ACHN (cell line): ENCODE results near the gene PNMA6E.
A peak's percentile ranks its signal among the peaks of the same experiment; 100 is the strongest.
"Not testable (repeated sequence)": the region's sequence is repeated elsewhere in the genome, so short reads cannot be mapped to it uniquely, and the experiment has no call there.

ENCODE experiments used
- DNase-seq: peaks from one replicate; pipeline ENCODE4 v3.0.0-alpha.2; 2015
- in situ Hi-C: cut with HindIII; loops from 2 replicates; pipeline ENCODE4 v1.10.0; 2017; ENCODE audit warnings: low sequenced_read_pairs, low pct_ligation_motif_present, low pct_unique_long_range_greater_than_20kb

Gene PNMA6E

DNA sequence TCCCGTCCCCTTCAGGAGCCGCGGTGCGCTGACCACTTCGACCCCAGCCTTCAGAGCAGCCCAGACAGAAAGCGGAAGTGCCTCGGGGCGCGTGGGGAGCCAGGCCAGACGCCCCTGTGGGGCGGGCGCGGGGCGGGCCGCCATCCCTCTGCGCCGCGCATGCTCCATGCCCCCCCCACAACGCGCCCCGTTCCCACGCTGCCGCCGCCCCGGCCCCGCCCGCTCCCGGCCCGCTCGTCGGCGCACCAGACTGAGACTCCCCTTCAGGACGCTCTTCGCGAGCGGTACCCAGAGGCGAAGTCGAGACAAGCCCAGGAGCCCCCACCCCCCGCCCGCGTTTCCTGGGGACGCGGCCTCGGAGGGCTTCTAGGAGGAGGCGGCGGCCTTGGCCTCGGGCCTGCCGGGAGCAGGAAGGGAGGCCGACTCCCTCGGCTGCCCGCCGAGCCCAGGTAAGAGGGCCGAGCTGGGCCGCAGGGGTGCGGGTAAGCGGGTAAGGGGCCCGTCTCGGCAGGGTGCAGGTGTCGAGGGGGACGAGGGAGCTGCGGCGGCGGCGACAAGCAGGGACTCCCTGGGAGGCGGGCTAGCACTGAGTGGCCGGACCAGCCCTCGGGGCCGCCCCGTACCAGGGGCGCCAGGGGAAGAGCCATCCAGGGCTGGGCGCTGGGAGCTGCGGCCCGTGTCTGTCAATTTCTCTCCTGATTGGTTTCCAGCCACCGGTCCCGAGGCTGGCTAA lies 10.3 kb upstream of the PNMA6E start, which contains the start of gene ZFP92:
TSS of gene ZFP92 (plus strand) at position 218 of the 733 bp plus-strand sequence. CDS start 6,851 bp downstream, outside the sequence.
- no peak for DNase-seq
- in situ Hi-C loops: no loop called here

- in situ Hi-C loops: no loop called here
These were observed 9.7 kb upstream of the PNMA6E start for GRCh38 chrX:153410888-153411254.

DNA sequence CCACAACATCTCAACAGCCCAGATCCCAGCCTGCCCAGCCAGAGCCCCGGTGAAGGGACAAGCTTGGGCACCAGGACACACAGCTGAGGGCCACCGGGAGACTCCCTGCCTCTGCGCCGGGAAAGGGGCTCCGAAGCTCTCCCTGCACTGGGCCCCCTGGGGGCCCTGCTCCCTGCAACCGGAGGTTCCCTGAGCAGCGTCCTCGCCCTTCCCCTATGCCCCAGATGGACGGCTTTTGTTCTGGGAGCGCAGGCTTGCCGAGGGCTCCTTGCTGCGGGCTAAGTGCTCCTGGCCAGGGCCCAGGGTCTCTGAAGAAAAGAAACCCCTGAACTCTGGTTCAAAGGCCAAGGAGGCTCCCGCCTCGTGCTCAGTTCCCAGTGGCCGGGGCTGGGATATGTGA lies 9.2 kb upstream of the PNMA6E start:
- no peak for DNase-seq
- in situ Hi-C loops: no loop called here

More at GRCh38 chrX:153410888-153411254, 9.7 kb upstream of the PNMA6E start:
- DNase-seq: no peak

- in situ Hi-C loops: no loop called here
- DNase-seq: no peak
These were observed 8.4 kb upstream of the PNMA6E start for GRCh38 chrX:153409414-153410101.

DNA sequence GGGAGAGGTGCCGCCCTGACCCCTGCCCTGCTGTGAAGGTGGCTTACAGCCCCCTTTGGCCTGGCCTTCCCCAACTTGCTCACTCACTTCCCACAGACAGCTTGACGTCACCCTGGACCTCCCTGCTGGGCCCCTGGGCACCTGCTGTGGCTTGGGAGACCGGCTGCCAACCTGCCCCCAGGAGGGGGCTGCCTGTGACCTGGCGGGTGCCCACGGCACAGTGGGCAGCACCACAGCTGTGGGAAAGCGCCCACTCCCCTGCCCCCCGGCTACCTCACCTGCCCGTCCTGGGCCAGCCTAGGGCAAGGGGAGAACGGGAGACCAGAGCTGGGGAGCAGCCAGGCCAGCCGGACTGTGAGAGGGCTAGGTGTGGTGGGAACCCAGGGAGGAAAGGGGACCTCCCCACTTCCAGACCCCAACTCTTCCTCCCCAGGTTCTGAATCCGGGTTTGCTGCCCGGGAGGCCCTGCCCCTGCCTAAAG lies 7.8 kb upstream of the PNMA6E start:
- no peak for DNase-seq
- in situ Hi-C loops: no loop called here

DNA sequence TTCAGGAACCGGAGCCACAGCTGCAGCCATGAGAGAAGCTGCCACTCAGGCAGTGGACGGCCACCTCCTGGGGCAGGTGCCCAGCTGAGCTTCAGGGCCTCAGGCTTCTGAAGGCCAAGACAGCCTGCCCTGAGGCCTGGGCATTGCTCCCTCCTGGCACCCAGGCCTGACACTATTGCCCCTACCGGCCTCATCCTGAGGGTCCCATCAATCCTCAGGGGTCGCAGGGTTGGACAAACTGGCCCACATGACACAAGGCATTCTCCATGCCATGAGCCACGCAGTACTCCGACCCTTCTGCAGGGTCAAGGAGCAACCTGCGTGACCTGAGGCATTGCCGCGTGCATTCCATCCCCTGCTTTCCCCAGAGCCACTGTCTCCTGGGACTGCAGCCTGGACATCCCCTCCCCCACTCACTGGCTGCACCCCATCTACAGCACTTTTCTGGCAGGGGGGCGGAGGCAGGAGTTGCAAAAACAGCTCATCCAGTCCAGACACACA lies 7.1 kb upstream of the PNMA6E start:
- in situ Hi-C loops: no loop called here
- no peak for DNase-seq

DNA sequence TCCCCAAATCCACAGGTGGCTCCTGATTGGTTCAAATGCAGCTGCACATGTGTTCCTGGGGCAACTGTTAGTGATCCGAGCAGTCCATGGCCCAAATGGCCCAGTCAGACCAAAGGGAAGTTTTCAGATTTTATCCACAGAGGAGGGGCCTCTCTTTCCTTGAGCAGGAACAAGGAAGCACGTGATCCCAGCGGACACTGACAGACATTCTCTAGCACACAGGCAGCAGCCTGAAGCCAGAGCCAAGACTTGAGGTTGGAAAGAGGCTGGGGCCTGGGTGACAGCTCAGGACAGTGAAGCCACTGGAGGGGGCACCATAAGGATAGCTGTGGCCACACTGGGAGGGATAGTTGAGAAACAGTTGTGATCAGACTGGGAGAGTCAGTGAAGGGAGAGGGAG lies 6.6 kb upstream of the PNMA6E start:
- no peak for DNase-seq
- in situ Hi-C loops: no loop called here

DNA sequence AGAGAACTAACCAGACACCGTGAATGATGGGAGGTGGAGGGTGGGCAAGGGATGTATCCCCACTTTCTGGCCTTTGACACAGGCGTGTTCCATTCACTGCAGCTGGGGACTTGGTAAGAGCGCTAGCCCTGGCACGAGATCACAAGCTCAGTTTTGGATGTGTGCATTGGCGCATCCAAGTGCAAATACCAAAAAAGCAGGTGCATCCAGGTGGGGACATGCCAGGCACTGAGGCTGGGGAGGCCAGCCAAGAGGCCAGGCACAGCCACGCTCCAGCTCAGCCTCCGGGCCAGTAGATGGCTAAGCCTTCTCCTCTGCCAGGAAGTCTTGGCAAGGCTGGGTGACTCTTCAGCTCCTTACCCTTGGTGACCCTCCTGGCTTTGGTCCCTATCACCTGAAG lies 5.8 kb upstream of the PNMA6E start:
- in situ Hi-C loops: no loop called here
- DNase-seq: no peak

DNA sequence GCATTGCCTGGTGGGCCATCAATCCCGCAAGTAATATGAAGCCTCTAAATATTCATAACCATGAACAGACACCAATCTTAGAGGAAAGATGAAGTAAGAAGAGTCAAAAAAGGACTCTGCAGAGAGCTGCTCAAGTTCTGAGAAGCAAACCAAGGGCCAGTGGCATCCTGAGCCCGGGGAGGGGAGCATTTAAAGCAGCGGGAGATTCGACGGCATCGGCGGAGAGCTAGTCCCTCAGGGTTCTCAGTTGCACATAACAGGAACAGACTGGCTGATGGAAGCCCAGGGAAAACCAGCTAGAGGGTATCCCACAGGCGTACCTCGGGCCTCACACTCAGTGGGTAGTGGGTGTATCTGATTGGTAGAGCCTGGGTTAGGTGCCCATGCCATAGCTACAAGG lies 4.9 kb upstream of the PNMA6E start:
- DNase-seq: no peak
- in situ Hi-C loops: no loop called here

DNA sequence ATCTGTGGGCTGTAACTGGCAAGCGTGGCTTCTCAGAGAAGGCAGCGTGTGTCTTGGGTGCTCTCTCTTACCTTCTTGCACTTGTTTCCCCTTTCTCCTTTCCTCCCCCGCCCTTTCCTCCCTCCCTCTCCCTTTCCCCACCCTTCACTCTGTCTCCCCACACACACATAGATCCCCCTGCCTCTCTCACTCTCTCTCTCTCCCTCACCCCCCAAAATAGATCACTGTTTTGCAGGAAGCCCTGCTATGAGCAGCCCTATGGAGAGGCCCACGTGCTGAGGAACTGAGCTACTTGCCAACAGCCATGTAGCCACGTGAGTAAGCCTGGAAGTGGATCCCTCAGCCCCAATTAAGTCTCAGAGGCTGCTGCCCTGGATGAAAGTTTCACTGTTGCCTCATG lies 4.3 kb upstream of the PNMA6E start:
- in situ Hi-C loops: no loop called here
- no peak for DNase-seq

GRCh38 chrX:153404333-153404732 lies 3.2 kb upstream of the PNMA6E start:
- DNase-seq, in situ Hi-C loops: not testable (repeated sequence)

GRCh38 chrX:153400146-153401132 lies 711 bp downstream of the PNMA6E start:
- DNase-seq: peak; percentile 50
- in situ Hi-C loops: no loop called here

- in situ Hi-C loops: no loop called here
- DNase-seq: no peak
These were observed 2.7 kb downstream of the PNMA6E start for GRCh38 chrX:153398275-153398960.

GRCh38 chrX:153397256-153397960 lies 3.7 kb downstream of the PNMA6E start:
- in situ Hi-C loops: no loop called here
- no peak for DNase-seq

DNA sequence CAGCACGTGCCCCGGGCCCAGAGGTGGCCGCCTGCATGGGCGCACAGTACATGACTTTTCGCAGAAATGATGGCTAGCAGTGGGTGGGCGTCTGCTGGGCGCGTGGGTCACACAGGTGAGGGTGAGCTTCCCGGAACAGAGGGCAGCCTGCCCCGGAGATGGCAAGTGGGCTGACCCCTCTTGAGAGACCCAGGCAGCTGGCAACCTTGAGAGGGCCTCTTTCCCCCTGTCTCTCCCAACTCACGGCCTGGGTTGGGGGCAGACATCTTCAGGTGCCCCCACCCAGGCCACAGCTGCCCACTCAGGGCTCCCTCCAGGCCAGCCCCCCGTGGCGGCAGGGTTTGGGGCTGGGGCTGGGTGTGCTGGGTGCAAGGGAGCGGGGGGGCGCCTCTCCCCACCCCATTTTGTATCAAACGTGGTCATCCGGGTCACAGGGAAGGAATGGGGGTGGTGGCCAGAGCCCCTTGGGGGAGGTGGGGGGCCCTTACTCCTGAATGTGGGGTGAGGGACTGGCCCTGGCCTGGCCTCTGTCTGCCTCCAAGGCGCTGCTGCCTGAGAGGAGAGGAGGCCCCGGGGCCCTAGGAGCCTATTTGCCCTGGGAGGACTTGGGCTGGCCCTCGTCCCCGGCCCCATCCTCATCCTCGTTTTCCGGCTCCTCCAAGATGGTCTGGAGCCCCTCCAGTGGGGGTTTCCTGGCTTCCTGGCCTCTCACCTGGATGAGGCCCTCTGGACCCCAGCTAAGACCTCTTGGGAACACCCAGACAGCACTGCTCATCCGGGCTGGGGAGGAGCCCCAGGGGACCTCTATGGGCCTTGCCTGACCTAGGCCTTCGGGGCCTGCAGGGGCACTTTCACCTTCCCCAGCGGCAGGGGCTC lies 4.6 kb downstream of the PNMA6E start:
- in situ Hi-C loops: no loop called here
- no peak for DNase-seq

GRCh38 chrX:153395613-153396319 lies 5.4 kb downstream of the PNMA6E start:
- in situ Hi-C loops: no loop called here
- no peak for DNase-seq
